NCI-H1105 treated with DMSO at 0.1 percent for 48 hours (cell line): ENCODE results near the gene INO80.

Experiments
- DNase-seq: peaks from one replicate; lab custom pipeline; 2025; lab: John Stamatoyannopoulos, UW

INO80 gene

GRCh38 chr15:40948706-40949473, 167.2 kb downstream of the INO80 start:
- DNase-seq: no peak

GRCh38 chr15:40944510-40945296, 171.4 kb downstream of the INO80 start:
- no peak for DNase-seq

DNA sequence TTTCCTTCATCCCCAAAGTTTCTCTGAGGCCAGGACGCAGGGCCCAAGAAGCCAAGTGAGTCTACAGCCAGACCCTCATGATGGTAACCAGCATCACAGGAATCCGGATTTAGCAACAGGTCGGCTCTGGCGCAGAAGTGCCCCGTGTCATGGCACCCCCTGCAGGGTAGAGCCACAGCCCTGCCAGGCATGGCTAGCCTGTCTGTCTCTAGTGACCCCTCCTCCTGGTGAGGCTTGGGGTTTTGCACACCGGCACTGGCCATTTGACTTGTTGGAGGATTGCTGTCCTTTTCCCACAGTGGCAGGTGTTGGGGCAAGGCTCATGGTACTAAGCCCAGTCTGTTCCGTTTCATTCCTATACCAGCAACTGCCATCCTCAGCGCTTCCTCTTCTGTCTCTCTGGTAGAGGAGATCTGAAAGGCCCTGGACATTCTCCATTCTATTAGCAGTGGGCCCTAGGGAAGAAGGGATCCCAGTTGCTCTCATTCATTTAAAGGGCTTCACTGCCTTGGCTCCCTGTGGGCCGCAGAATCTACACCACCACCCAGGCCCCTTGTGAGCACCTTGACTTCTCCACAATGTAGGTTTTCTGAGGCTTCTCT, 172.2 kb downstream of the INO80 start:
- no peak for DNase-seq

DNA sequence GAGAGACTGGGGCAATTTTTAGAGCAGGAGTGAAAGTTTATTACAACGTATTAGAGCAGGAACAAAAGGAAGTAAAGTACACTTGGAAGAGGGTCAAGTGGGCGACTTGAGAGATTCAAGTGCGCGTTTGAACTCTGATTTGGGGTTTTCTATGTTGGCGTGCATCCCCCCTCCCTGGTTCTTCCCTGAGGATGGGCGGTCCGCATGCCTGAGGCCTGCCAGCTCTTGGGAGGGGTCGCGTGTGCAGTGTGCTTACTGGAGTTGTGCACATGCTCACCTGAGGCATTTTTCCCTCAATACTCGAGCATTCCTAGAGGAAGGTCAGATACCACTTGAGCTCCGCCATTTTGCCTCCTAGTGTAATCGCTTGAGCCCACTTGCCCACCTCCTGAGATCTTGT, 173.2 kb downstream of the INO80 start:
- DNase-seq: no peak

DNA sequence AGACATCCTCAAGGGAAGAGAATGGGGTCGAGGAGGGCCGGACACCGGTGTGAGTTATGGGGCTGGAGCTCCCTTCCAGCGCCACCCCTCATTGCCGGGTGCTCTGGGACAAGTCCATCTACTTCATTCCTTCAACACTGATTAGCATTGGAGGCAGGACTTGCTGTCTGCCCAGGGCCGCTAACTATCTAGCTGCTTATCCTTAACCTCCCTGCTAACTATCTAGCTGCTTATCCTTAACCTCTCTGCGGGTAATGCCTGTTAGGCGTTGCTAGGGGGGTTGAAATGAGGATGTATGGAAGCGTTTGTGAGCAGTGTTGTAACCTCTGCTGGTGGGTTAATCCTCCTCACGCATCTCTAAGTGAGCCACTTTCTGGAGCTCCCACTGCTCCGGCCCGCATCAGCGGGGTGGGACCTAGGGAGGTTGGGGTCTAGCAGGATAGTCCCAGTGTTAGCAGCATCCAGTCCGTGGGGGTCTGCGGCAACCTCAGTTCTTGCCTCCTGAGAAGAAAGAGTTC, 173.7 kb downstream of the INO80 start:
- DNase-seq: no peak

GRCh38 chr15:40941528-40942336, 174.3 kb downstream of the INO80 start:
- peak; percentile 61 for DNase-seq

GRCh38 chr15:40941068-40941527, 175.0 kb downstream of the INO80 start:
- no peak for DNase-seq

GRCh38 chr15:40940296-40940801, 175.7 kb downstream of the INO80 start:
- DNase-seq: no peak

DNA sequence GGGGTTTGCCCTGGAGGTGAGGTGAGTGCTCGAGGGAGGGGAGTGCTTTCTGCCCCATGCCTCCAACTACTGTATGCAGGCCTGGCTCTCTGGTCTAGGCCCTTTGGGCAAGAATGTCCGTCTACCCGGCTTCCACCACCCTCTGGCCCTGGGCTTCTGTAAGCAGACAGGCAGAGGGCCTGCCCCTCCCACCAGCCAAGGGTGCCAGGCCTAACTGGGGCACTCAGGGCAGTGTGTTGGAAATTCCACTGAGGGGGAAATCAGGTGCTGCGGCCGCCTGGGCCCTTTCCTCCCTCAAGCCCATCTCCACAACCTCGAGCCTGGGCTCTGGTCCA, 177.6 kb downstream of the INO80 start:
- DNase-seq: no peak

DNA sequence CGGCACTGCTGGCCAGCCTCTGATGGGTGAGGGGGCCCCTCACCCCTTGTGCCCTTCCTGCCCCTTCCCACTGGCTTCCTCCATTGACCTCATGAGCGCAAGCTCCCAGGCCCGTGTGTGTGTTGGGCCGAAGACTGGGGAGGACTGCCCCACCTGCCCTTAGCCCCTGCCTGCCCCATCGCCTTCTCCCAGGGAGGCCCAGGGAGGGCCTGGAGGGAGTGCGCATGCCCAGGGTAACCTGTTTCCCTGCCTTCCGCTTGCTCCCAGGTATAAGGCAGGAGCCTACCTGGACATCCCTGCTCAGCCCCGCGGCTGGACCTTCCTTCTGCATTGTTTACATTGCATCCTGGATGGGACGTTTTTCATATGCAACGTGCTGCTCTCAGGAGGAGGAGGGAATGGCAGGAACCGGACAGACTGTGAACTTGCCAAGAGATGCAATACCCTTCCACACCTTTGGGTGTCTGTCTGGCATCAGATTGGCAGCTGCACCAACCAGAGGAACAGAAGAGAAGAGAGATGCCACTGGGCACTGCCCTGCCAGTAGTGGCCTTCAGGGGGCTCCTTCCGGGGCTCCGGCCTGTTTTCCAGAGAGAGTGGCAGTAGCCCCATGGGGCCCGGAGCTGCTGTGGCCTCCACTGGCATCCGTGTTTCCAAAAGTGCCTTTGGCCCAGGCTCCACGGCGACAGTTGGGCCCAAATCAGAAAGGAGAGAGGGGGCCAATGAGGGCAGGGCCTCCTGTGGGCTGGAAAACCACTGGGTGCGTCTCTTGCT, 178.1 kb downstream of the INO80 start:
- DNase-seq: no peak

GRCh38 chr15:40936709-40937666, 179.1 kb downstream of the INO80 start:
- no peak for DNase-seq

DNA sequence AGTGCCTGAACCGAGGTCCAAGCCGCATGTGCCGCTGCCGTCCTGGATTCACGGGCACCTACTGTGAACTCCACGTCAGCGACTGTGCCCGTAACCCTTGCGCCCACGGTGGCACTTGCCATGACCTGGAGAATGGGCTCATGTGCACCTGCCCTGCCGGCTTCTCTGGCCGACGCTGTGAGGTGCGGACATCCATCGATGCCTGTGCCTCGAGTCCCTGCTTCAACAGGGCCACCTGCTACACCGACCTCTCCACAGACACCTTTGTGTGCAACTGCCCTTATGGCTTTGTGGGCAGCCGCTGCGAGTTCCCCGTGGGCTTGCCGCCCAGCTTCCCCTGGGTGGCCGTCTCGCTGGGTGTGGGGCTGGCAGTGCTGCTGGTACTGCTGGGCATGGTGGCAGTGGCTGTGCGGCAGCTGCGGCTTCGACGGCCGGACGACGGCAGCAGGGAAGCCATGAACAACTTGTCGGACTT, 179.8 kb downstream of the INO80 start:
- no peak for DNase-seq

DNA sequence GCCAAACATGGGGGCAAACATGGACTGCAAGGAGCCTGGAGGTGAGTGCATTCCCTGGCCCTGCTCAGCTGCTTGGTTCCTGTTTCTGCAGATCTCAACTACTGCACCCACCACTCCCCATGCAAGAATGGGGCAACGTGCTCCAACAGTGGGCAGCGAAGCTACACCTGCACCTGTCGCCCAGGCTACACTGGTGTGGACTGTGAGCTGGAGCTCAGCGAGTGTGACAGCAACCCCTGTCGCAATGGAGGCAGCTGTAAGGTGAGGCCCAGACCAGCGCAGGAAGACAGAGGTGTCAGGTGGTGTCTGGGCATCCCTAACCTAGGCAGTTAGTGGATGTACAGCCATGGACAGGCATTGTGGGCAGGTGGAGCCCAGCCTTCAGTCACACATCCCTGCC, 181.6 kb downstream of the INO80 start:
- DNase-seq: no peak

DNA sequence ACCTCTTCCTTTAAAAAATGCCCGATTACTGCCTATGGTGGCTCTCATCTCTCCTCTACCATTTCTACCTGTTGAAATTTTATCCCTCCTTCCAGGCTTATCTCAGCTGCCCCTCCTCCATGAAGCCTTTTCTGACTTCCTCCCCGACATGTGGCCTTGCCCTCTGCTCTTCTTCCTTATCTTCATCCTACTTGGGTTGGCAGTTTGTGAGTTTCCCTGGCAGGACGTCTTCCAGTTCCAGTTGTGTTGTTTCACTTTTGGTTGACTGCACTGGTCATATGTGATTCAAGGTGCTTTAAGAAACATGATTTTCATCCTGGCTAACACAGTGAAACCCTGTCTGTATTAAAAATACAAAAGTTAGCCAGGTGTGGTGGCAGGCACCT, 182.6 kb downstream of the INO80 start:
- DNase-seq: no peak

- peak; percentile 16 for DNase-seq
These were observed 183.2 kb downstream of the INO80 start for GRCh38 chr15:40932649-40933516.

- peak; percentile 16 for DNase-seq
These were observed 183.9 kb downstream of the INO80 start for GRCh38 chr15:40932156-40932555.

- DNase-seq: no peak
These were observed 184.6 kb downstream of the INO80 start for GRCh38 chr15:40931300-40932142.
